GM23338 (cell line): ENCODE data around the gene UCKL1.

Source experiments
- CREB1 ChIP-seq: fragments of 250-450 bp; sonication (Bioruptor Pico); IDR thresholded peaks from 2 replicates; pipeline ENCODE4 v1.5.0; 2020; ENCODE audit warnings: low read depth, mild to moderate bottlenecking, moderate library complexity
- CTCF ChIP-seq, 2 experiments: fragments of 200-600 bp in 1 of 2; sonication (generic) in 1 of 2; conservative IDR thresholded peaks; 2 replicates each; pipeline versions ENCODE4 v1.5.1 to v1.6.1; 2016 to 2017; ENCODE audit warnings: antibody characterized with exemption in 2 of 2, low read depth in 2 of 2, mild to moderate bottlenecking in 2 of 2, moderate library complexity in 1 of 2
- ETS1 ChIP-seq: IDR thresholded peaks from 2 replicates; pipeline ENCODE4 v1.6.1; 2016; ENCODE audit warnings: antibody characterized with exemption
- EZH2 ChIP-seq: fragments of 200-600 bp; sonication (generic); IDR thresholded peaks from one replicate; pipeline ENCODE4 v1.8.0; 2017; ENCODE audit warnings: antibody characterized with exemption, mild to moderate bottlenecking, low read depth; ENCODE audit not compliant: unreplicated experiment
- EZH2phosphoT487 ChIP-seq: fragments of 200-600 bp; sonication (generic); IDR thresholded peaks from one replicate; pipeline ENCODE4 v1.8.1; 2018; ENCODE audit warnings: antibody characterized with exemption; ENCODE audit not compliant: unreplicated experiment
- JUNB ChIP-seq: IDR thresholded peaks from one replicate; pipeline ENCODE4 v1.6.1; 2016; ENCODE audit warnings: antibody characterized with exemption; ENCODE audit not compliant: unreplicated experiment
- NANOG ChIP-seq: IDR thresholded peaks from 2 replicates; pipeline ENCODE4 v1.6.1; 2016; ENCODE audit warnings: antibody characterized with exemption, borderline replicate concordance
- POLR2AphosphoS5 ChIP-seq: IDR thresholded peaks from 2 replicates; pipeline ENCODE4 v1.6.1; 2016; ENCODE audit warnings: antibody characterized with exemption, low read depth
- REST ChIP-seq: IDR thresholded peaks from one replicate; pipeline ENCODE4 v1.6.1; 2018; ENCODE audit warnings: antibody characterized with exemption; ENCODE audit not compliant: unreplicated experiment
- ZNF114 ChIP-seq: fragments of 250-450 bp; sonication (Bioruptor Pico); IDR thresholded peaks from 2 replicates; pipeline ENCODE4 v1.5.0; 2020; ENCODE audit warnings: mild to moderate bottlenecking, moderate library complexity
- ZNF331 ChIP-seq: fragments of 250-450 bp; sonication (Bioruptor Pico); IDR thresholded peaks from 2 replicates; pipeline ENCODE4 v1.5.0; 2020; ENCODE audit warnings: low read depth, mild to moderate bottlenecking, moderate library complexity

GRCh38 chr20:63890616-63891015 lies 65.6 kb downstream of the UCKL1 start:
- TF ChIP-seq POLR2AphosphoS5 (no peak), EZH2 (no peak), CTCF (conservative IDR thresholded peaks at IDR 0.05; ENCODE audit: low read depth in 2 of 2) (no peak), EZH2phosphoT487 (no peak), JUNB (no peak), CREB1 (CRISPR knock-in tag) (no peak), NANOG (no peak), REST (no peak), ETS1 (no peak), ZNF114 (CRISPR knock-in tag) (no peak), ZNF331 (no peak)
